OCI-LY1 (cell line): ENCODE measurements around the gene ACTR3.

Source experiments
- CTCF ChIP-seq: fragments of 200-600 bp; sonication (generic), shearing (Covaris generic); IDR thresholded peaks from 2 replicates; pipeline ENCODE4 v1.5.1; 2017; ENCODE audit warnings: mild to moderate bottlenecking, antibody characterized with exemption, low read length, moderate library complexity, mixed read lengths
- EZH2 ChIP-seq: fragments of 200-600 bp; sonication (generic), shearing (Covaris generic); IDR thresholded peaks from 2 replicates; pipeline ENCODE4 v1.8.0; 2017; ENCODE audit warnings: borderline replicate concordance, mixed run types, mild to moderate bottlenecking, antibody characterized with exemption, low read length, moderate library complexity, mixed read lengths

GRCh38 chr2:113891265-113891959 lies 1.5 kb downstream of the ACTR3 start:
- TF ChIP-seq CTCF (no peak), EZH2 (no peak)
